ENCODE results near the gene MYO15A.

DNA sequence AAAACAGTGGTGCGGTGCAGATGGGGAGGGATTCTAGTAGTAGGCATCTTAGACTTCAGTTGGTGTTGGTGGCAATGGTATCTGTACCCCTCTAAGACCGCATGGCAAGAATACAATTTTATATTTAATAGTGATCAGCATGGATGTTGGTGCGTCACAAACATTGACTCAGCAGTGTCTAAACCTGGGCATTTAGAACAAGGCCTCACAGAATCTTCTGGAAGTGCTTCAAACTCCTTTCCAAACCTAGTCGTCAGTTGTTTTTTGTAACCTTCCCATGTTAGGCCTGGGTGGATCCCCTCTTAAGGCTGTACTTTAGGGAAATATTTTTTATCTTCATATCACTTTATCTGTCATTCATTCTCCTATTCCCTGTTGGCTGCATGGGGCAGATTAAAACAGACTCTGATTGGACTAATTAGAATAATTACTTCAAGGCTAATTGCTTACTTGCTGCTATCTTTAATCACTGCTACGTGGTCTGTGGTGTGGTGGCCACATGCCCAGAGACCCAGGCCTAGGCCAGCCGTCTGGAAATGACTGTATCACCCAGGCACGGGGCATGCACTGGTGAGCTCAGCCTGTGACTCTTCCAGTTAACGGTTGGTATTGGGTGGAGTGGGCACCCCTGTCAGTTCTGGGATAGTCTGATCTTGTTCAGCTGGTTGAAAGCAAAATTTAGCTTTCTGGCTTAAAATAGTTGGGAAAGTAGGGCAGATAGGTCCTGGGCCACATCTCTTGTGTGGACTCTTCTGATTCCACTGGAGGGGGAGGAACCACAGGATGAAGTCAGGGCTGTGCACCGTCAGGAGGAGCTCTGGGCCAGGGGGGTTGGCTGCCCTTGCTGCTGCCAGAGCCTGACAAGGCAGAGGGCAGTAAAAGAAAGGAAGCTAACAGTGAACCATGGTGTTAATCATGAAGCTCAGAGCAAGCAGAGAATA is 79.5 kb downstream of the MYO15A start:
- TF ChIP-seq POLR2A (IDR thresholded peaks at IDR 0.05; ENCODE audit: low read length) (no peak), GATA1 (IDR thresholded peaks at IDR 0.05; ENCODE audit: low read depth, low read length) (no peak)

Data from erythroblast (primary cell).